Stimulated activated CD4-positive, alpha-beta T cell treated with anti-CD3 and anti-CD28 coated beads, TNF-alpha, amount 100 ng/mL, for 4 hours (primary cell): ENCODE data around the gene GAD1.

ENCODE experiments used
- DNase-seq, 3 experiments: peaks; one replicate each; pipeline ENCODE4 v3.0.0-alpha.2; 2020; ENCODE audit warnings: low read depth in 3 of 3

GAD1 gene

GRCh38 chr2:170816504-170817092 is at the start of gene GAD1:
TSS of gene GAD1 (plus strand) at chr2:170816887. CDS start at chr2:170818592, 1,705 bp downstream.
- peak; percentile 33 to 51 (median 50) for DNase-seq

- DNase-seq: peak in 1 of 3 experiments; percentile 1
These were observed 46.6 kb upstream of the GAD1 start, which contains the start of gene ERICH2 for GRCh38 chr2:170770008-170770605. TSS of gene ERICH2 (plus strand) at chr2:170770378. CDS start at chr2:170770682, 304 bp downstream.

GRCh38 chr2:170770606-170771420 is 45.9 kb upstream of the GAD1 start:
- DNase-seq: peak; percentile 41 to 50 (median 49)

GRCh38 chr2:170771421-170771937 is 45.2 kb upstream of the GAD1 start:
- no peak for DNase-seq

GRCh38 chr2:170772295-170772694 is 44.4 kb upstream of the GAD1 start:
- no peak for DNase-seq

GRCh38 chr2:170774074-170774473 is 42.6 kb upstream of the GAD1 start:
- no peak for DNase-seq

GRCh38 chr2:170778900-170779299 is 37.8 kb upstream of the GAD1 start:
- no peak for DNase-seq

- DNase-seq: no peak
These were observed 37.4 kb upstream of the GAD1 start for GRCh38 chr2:170779304-170779703.

- DNase-seq: no peak
These were observed 34.0 kb upstream of the GAD1 start for GRCh38 chr2:170782673-170783072.

GRCh38 chr2:170783549-170783948 is 33.1 kb upstream of the GAD1 start:
- no peak for DNase-seq

- no peak for DNase-seq
These were observed 17.7 kb upstream of the GAD1 start for GRCh38 chr2:170798996-170799395.

GRCh38 chr2:170806548-170806947 is 10.1 kb upstream of the GAD1 start:
- DNase-seq: no peak

GRCh38 chr2:170812710-170813600 is 3.7 kb upstream of the GAD1 start:
- DNase-seq: no peak

GRCh38 chr2:170813611-170814532 is 2.8 kb upstream of the GAD1 start:
- no peak for DNase-seq

GRCh38 chr2:170814533-170815230 is 2.0 kb upstream of the GAD1 start:
- no peak for DNase-seq

GRCh38 chr2:170815311-170815710 is 1.4 kb upstream of the GAD1 start:
- DNase-seq: no peak

GRCh38 chr2:170815746-170816503 is 762 bp upstream of the GAD1 start:
- DNase-seq: peak in 1 of 3 experiments; percentile 26

GRCh38 chr2:170817093-170818035 is 677 bp downstream of the GAD1 start:
- DNase-seq: no peak
